B cell (primary cell): Measurements from ENCODE around the gene C1orf198.

Experiments used
- EZH2 ChIP-seq: IDR thresholded peaks from 2 replicates; pipeline ENCODE4 v1.6.1; 2012; ENCODE audit warnings: borderline replicate concordance, low read depth, mild to moderate bottlenecking, moderate library complexity, low read length; ENCODE audit not compliant: insufficient read depth, poor library complexity, severe bottlenecking
- TF ChIP-seq, protein P1 (sequence below): fragments of 200-600 bp; IDR thresholded peaks from one replicate; pipeline ENCODE4 v1.8.0; 2022; ENCODE audit warnings: antibody characterized with exemption, mild to moderate bottlenecking

DNA sequence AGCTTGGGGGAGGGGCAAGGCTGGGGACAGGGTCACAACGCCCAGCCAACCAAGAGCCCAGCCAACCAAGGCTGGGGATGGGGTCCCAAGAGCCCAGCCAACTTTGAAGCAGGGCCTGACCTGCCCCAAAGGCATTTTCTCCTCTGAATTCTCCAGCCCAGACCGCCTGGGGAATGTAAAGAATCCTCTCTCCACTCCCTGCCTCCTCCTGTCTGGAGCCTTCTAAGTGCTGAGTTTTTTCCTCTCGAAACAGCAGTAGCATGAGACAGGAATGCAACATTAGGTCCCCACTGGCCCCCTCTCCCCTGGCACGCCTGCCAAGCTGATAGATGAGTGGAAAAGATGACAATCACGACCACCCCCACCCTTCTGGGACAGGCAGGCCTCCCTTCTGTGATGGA, 17.0 kb downstream of the C1orf198 start:
- TF ChIP-seq, protein P1, sequence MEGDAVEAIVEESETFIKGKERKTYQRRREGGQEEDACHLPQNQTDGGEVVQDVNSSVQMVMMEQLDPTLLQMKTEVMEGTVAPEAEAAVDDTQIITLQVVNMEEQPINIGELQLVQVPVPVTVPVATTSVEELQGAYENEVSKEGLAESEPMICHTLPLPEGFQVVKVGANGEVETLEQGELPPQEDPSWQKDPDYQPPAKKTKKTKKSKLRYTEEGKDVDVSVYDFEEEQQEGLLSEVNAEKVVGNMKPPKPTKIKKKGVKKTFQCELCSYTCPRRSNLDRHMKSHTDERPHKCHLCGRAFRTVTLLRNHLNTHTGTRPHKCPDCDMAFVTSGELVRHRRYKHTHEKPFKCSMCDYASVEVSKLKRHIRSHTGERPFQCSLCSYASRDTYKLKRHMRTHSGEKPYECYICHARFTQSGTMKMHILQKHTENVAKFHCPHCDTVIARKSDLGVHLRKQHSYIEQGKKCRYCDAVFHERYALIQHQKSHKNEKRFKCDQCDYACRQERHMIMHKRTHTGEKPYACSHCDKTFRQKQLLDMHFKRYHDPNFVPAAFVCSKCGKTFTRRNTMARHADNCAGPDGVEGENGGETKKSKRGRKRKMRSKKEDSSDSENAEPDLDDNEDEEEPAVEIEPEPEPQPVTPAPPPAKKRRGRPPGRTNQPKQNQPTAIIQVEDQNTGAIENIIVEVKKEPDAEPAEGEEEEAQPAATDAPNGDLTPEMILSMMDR: no peak
- TF ChIP-seq EZH2: no peak
